ENCODE results near the gene SGMS1.

SGMS1 gene

DNA sequence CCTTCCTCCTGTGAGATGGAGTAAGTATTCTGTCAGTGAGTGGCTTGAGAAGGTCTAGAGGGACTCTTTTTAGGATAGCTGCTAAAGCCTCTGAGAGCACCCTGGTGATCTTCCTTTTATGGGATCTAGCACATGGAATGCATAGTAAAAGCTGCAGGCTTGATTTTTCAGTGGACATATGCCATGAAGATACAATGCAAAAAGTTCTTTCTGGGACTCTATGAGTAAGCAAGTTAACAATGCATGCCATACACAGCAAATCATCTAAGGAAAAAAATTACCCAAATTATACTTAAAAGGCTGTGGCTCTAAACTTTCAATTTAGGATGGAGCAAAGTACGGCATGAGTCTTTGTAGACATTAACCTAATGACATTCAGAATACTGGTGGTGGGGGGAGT lies 154.5 kb downstream of the SGMS1 start:
- Histone ChIP-seq H2AFZ (ENCODE audit: low read depth) (no peak overlapping the region), H3K4me1 (ENCODE audit: low read depth, poor library complexity, severe bottlenecking) (peaks cover 48% of the 10 kb centered on the region), H3K27ac (no peak overlapping the region), H4K20me1 (ENCODE audit: insufficient read depth) (peaks cover 6% of the 10 kb centered on the region; the same call in 1 of the 2 replicates), H3K36me3 (ENCODE audit: insufficient read depth) (no peaks in the 10 kb centered on the region; the same call in 1 of the 2 replicates), H3K9ac (no peak overlapping the region), H3K4me3 (IDR thresholded peaks at IDR 0.05; ENCODE audit: insufficient read depth, low read depth, low read length) (no peak overlapping the region), H3K4me2 (no peak overlapping the region), H3K27me3 (ENCODE audit: insufficient read depth, low read depth) (no peaks in the 10 kb centered on the region), H3K79me2 (ENCODE audit: insufficient read depth, low read depth) (no peaks in the 10 kb centered on the region)
- TF ChIP-seq, protein P1, sequence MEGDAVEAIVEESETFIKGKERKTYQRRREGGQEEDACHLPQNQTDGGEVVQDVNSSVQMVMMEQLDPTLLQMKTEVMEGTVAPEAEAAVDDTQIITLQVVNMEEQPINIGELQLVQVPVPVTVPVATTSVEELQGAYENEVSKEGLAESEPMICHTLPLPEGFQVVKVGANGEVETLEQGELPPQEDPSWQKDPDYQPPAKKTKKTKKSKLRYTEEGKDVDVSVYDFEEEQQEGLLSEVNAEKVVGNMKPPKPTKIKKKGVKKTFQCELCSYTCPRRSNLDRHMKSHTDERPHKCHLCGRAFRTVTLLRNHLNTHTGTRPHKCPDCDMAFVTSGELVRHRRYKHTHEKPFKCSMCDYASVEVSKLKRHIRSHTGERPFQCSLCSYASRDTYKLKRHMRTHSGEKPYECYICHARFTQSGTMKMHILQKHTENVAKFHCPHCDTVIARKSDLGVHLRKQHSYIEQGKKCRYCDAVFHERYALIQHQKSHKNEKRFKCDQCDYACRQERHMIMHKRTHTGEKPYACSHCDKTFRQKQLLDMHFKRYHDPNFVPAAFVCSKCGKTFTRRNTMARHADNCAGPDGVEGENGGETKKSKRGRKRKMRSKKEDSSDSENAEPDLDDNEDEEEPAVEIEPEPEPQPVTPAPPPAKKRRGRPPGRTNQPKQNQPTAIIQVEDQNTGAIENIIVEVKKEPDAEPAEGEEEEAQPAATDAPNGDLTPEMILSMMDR (conservative IDR thresholded peaks at IDR 0.05; ENCODE audit: low read depth, low read length), result no peak

DNA sequence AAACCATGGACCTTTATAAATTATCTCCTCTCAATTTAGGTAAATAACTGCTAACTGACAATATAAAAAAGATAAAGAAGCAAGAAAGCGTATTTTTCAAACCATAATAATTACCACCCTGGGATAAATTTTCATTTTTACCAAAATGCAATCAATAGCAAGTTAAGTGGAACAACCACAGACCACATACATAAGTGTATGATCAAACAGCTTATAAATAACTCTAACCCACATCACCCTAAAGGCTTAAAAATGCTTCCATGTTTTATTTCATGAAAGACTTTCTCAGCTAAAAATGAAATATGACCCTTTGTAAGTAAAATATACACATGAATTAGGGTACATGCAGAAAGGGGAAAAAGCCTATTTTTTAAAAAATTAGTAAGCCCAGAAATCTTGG lies 156.5 kb downstream of the SGMS1 start:
- Histone ChIP-seq H3K4me3 (IDR thresholded peaks at IDR 0.05; ENCODE audit: insufficient read depth, low read depth, low read length) (no peak overlapping the region), H3K36me3 (ENCODE audit: insufficient read depth) (no peaks in the 10 kb centered on the region; the same call in 1 of the 2 replicates), H3K9ac (no peak overlapping the region), H3K4me1 (ENCODE audit: low read depth, poor library complexity, severe bottlenecking) (peaks cover 44% of the 10 kb centered on the region), H3K27ac (no peak overlapping the region), H2AFZ (ENCODE audit: low read depth) (no peak overlapping the region), H3K79me2 (ENCODE audit: insufficient read depth, low read depth) (no peaks in the 10 kb centered on the region), H4K20me1 (ENCODE audit: insufficient read depth) (peaks cover 6% of the 10 kb centered on the region; the same call in 1 of the 2 replicates), H3K4me2 (peak overlapping the region; percentile 23; the same call in 1 of the 2 replicates), H3K27me3 (ENCODE audit: insufficient read depth, low read depth) (no peaks in the 10 kb centered on the region)
- TF ChIP-seq, protein P1 (conservative IDR thresholded peaks at IDR 0.05; ENCODE audit: low read depth, low read length), result no peak

DNA sequence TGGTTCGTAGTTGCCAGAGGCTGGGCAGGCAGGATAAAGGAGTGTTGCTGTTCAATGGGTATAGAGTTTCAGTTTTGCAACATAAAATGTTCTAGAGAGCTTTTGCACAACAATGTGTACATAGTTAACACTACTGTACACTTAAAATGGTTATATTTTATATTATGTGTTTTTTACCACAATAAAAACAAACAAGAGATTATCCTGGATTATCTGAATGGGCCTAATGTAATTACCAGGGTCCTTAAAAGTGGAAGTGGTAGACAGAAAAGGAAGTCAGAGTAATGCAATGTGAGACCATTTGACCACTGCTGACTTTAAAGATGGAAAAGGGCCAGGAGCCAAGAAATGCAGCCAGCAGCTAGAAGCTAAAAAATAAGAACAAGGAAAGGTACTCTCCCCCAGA lies 159.7 kb downstream of the SGMS1 start:
- Histone ChIP-seq H3K36me3 (ENCODE audit: insufficient read depth) (no peaks in the 10 kb centered on the region), H3K4me2 (no peak overlapping the region), H3K27me3 (ENCODE audit: insufficient read depth, low read depth) (no peaks in the 10 kb centered on the region), H3K27ac (no peak overlapping the region), H2AFZ (ENCODE audit: low read depth) (no peak overlapping the region), H3K4me3 (IDR thresholded peaks at IDR 0.05; ENCODE audit: insufficient read depth, low read depth, low read length) (no peak overlapping the region), H3K9ac (no peak overlapping the region), H4K20me1 (ENCODE audit: insufficient read depth) (peaks cover 6% of the 10 kb centered on the region; the same call in 1 of the 2 replicates), H3K79me2 (ENCODE audit: insufficient read depth, low read depth) (no peaks in the 10 kb centered on the region), H3K4me1 (ENCODE audit: low read depth, poor library complexity, severe bottlenecking) (peaks cover 26% of the 10 kb centered on the region)
- TF ChIP-seq, protein P1 (conservative IDR thresholded peaks at IDR 0.05; ENCODE audit: low read depth, low read length), result no peak

DNA sequence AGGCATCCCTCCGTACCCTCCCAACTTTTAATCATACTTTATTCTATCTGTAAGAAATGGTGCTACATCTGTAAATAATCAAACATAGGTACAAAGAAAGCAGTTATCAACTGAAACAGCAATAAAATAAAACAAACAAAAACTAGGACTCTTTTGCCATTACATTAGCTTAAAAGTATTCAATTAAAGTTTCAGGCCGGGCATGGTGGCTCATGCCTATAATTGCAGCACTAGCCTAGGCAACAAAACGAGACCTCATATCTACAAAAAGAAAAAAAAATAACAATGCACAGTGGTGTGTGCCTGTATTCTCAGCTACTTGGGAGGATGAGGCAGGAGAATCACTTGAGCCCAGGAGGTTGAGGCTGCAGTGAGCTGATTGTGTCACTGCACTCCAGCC lies 161.9 kb downstream of the SGMS1 start:
- Histone ChIP-seq H3K9ac (no peak overlapping the region), H3K27ac (no peak overlapping the region), H3K36me3 (ENCODE audit: insufficient read depth) (no peaks in the 10 kb centered on the region), H4K20me1 (ENCODE audit: insufficient read depth) (no peaks in the 10 kb centered on the region; the same call in 1 of the 2 replicates), H2AFZ (ENCODE audit: low read depth) (no peak overlapping the region), H3K27me3 (ENCODE audit: insufficient read depth, low read depth) (no peaks in the 10 kb centered on the region), H3K4me1 (ENCODE audit: low read depth, poor library complexity, severe bottlenecking) (peaks cover 12% of the 10 kb centered on the region), H3K4me3 (IDR thresholded peaks at IDR 0.05; ENCODE audit: insufficient read depth, low read depth, low read length) (no peak overlapping the region), H3K79me2 (ENCODE audit: insufficient read depth, low read depth) (no peaks in the 10 kb centered on the region), H3K4me2 (no peak overlapping the region)
- TF ChIP-seq, protein P1 (conservative IDR thresholded peaks at IDR 0.05; ENCODE audit: low read depth, low read length), result no peak

Measured in KMS-11 (cell line).